Mesenteric fat pad (tissue), 1 donor: ENCODE results near the gene SHF. TPM values are rescaled to one million over a fixed set of nuclear protein-coding genes. Genes with fewer than 3 reads are reported as not detected.
A peak's percentile ranks its signal among the peaks of the same experiment; 100 is the strongest.
"Not testable (repeated sequence)": the region's sequence is repeated elsewhere in the genome, so short reads cannot be mapped to it uniquely, and the experiment has no call there.

Experiments
- DNase-seq: peaks from one replicate; pipeline ENCODE4 v3.0.0-alpha.2; 2020; ENCODE audit warnings: low spot score
- long read RNA-seq: library from polyadenylated mRNA; unstranded; transcript quantifications from one replicate; pipeline ENCODE4 v2.0.0, GENCODE V29; 2020
- total RNA-seq: library from RNA; stranded (reverse); fragmentation: NEBNext Ultra II Directional; extraction: Animal tissue kit (Norgen Biotek cat#: 25700); gene quantifications from one replicate; pipeline ENCODE4 v1.2.1, GENCODE V29; 2021
- donor health status: DM: yes; HTN: yes; CAD: no.

The SHF gene, protein sequence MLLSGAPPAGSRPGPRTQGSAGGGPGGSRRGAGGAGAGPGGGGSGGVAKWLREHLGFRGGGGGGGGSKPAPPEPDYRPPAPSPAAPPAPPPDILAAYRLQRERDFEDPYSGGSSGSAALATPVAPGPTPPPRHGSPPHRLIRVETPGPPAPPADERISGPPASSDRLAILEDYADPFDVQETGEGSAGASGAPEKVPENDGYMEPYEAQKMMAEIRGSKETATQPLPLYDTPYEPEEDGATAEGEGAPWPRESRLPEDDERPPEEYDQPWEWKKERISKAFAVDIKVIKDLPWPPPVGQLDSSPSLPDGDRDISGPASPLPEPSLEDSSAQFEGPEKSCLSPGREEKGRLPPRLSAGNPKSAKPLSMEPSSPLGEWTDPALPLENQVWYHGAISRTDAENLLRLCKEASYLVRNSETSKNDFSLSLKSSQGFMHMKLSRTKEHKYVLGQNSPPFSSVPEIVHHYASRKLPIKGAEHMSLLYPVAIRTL
- 3.8 TPM for total RNA-seq
- long read RNA-seq, partial matches to known transcripts, result 0 of 5 reads
- long read RNA-seq, other reads (novel, unspliced or antisense), result 3 of 5 reads

GRCh38 chr15:45187894-45188830 is at the start of gene SHF:
Gene SHF (minus strand): TSS chr15:45187966. CDS start chr15:45187951, 15 bp downstream.
- DNase-seq, result peak; percentile 85

DNA sequence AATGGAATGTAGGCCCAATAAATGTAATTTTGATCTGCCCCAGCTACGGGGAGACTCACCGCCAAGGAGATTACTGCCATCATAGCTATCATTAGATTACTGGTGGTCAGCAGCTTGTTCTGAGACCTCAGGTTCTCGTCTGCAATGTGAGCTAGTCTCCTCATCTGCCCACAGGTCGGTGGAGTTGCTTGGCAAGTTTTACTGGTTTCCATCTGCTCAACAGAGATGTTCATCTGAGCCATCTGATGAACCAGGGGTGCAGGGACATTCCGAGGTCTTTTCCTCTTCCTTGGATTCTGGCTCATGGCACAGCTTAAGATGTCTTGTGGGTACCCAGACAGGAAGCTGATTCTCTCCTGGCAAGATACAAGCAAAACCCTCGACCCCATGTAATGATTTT is 49.0 kb upstream of the SHF start:
- DNase-seq, result not testable (repeated sequence)

- no peak for DNase-seq
Observed at GRCh38 chr15:45234562-45235235, 46.9 kb upstream of the SHF start.

- no peak for DNase-seq
Observed at GRCh38 chr15:45231864-45232562, 44.2 kb upstream of the SHF start.

- DNase-seq, result no peak
Observed at GRCh38 chr15:45231132-45231531, 43.4 kb upstream of the SHF start.

DNA sequence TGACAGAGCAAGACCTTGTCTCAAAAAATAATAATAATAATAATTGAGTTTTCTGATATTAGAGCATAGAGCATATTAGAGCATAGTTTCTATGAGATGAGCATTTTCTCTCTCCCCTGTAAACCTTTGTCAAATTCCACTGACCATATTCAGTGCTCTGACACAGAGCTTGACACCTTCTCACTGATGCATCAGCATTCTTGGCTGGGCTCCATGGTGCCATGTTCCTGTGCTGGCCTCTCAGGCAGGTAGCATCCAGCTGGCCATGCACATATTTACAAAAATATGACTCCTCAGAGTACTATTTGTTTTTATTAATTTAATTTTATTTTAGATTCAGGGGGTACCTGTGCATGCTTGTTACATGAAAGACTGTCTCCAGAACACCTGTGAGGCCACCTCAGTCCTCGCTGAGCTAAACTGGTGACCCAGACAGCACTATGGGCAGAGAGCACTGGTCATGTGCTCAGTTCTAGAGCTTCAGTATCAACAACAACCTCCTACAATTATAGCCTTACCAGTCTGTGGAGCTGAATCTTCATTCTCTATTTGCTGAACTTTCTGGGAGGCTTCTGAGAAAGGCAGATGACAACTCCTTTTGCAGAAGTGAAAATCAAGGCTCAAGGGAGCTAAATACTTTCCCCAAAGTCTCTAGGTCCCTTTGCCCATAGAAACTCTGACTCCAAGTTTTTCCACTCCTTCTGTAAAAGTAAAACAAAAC is 42.6 kb upstream of the SHF start:
- no peak for DNase-seq

GRCh38 chr15:45228931-45229330 is 41.2 kb upstream of the SHF start:
- DNase-seq, result no peak

GRCh38 chr15:45225506-45226273 is 37.9 kb upstream of the SHF start:
- DNase-seq, result no peak

- no peak for DNase-seq
Observed at GRCh38 chr15:45224621-45225217, 37.0 kb upstream of the SHF start.

GRCh38 chr15:45221967-45222366 is 34.2 kb upstream of the SHF start:
- DNase-seq, result no peak

- DNase-seq, result no peak
Observed at GRCh38 chr15:45221053-45221599, 33.4 kb upstream of the SHF start.

GRCh38 chr15:45212493-45212892 is 24.7 kb upstream of the SHF start:
- no peak for DNase-seq

- DNase-seq, result no peak
Observed at GRCh38 chr15:45205192-45205591, 17.4 kb upstream of the SHF start.

DNA sequence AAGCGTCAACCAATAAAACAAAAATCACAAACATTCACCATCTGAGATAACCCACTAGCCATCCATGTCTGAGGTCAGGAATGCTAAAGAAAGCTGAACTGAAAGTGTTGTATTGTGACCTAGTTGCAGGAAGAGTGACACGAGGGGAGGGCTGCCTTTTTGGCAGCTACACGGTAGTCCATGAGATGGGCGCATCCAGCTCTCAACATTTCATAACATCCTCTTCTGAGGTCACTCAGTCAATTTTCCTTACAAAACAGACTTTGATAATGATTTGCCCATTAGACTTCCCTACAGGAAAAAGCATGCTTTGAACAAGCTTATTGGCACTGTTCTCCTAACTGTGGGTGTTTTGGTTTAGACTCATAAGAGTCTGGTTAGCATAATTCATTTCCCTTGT is 15.4 kb upstream of the SHF start:
- no peak for DNase-seq

- no peak for DNase-seq
Observed at GRCh38 chr15:45201869-45202268, 14.1 kb upstream of the SHF start.

GRCh38 chr15:45201557-45201859 is 13.7 kb upstream of the SHF start:
- no peak for DNase-seq

DNA sequence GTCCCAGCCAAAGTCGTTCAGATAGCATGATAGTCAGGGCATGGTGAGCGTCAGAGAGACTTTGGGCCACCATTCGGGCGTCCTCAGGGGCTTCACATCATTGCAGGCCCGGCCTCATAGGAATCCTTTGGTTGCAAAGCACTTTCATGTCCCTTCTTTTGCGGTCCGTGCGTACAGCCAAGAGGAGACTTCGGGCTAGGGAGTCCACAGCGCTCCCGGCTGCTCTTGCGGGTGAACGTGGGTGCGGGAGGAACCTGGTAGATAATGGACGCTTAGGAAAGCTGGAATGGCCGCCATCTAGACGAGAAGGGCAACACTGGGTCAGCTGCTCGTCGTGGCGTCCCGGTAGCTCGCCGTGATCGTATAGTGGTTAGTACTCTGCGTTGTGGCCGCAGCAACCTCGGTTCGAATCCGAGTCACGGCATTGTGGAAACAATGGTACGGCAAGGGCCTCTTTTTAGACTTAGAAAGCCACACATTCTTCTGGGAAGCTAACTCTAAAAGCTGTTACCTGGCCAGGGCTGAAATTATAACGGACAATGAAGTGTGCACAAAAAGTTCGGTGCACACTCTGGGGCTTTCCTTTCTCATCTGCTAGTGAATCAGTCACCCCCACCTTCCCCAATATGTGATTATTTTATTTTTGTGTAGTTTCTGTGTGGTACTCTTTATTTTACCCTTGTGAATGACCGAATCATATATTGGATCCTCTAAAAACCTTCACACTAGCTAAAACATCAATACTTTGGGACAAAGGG is 13.2 kb upstream of the SHF start:
- no peak for DNase-seq
